ENCODE results near the gene CEND1.

Gene CEND1

DNA sequence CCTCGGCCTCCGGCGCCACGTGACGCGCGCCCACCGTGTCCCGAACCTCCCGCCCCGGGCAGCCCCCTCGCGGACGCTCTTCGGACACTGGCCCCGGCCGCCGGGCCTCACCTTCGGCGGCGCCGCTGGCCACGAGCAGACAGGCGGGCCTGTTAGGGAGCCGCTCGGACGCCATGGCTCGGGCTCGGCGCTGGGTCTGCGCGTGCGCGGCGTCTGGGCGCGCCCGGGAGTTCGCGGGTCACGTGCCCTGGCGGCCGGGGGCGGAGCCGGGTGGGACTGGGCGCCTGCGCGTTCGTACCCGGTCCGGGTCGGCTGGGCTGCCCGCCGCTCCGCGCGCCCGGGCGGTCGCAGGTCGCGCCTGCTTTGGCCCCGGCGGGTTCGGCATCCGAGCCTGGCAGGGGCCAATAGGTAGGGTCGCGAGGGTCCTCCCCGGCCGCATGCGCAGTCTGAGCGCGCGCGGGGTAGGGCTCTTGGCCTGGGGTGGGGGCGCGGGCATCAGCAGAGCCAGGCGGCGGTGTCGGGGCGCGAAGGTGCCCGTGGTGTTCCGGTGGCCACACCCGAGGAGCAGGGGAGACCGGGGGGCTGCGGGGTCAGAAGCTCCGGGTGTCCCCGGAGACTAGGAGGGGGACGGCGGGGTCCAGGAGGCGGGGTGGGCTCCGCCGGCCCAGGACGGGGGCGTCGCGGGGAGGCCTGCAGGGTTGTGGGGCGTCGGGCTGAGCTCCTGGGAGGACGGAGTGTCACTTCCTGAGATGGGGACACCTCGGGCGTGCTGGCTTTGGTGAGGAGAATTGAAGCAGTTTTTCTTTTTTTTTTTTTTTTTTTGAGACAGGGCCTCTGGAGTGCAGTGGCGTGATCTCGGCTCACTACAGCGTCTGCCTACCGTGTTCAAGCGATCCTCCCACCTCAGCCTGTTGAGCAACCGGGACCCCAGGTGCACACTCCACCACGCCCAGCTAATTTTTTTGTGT lies 12.3 kb downstream of the CEND1 start, which contains the start of gene GATD1:
TSS of gene GATD1 (minus strand) at position 200 of the 968 bp plus-strand sequence. CDS start at position 175, 25 bp downstream.
- DNase-seq = peak; percentile 97

DNA sequence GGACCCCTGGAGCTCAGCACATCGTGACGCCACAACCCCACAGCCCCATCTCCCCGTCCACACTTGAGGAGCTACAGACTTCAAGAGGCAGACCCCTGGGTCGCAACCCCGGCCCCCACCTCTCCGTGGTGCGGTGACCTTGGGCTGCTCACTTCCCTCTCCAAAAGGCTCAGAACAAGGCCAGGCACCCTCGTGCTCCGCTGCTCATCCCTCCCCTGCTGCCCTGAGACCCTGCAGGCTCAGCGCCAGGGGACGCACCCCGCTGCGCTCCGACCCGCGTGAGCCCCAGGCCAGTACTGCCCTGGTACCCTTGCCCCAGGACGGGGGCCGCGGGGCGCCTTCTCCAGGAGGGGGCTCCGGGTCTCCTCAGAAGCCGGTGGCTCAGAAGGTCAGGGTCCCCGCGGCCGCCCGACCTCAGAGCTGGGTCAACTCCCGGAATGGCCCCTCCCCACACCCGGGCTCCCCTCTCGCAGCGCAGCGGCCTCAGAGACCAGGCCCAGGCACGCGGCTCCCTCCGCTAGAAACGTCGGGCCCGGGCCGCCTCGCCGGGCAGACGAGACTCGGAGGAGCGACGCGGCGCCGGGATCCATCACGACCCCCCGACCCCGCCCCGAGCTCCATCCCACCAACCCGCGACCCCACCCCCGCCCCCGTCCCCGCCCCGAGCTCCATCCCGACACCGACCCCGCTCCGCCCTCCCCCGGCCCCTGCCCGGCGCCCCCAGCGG lies 13.2 kb downstream of the CEND1 start:
- DNase-seq = peak; percentile 71

DNA sequence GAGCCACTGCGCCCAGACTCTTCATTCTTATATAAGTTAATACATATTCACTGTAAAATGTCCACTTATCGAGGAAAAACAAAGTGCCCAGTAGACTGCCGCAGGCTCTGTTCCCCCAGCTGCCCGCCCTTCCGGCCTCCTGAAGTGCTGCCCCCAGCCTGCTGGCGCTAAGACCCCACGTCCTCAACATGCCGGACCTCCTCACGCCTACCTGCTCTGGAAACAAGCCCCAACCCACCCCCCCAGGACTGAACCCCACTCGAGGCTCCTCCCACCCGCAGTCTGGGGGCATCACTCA lies 13.7 kb downstream of the CEND1 start:
- no peak for DNase-seq

DNA sequence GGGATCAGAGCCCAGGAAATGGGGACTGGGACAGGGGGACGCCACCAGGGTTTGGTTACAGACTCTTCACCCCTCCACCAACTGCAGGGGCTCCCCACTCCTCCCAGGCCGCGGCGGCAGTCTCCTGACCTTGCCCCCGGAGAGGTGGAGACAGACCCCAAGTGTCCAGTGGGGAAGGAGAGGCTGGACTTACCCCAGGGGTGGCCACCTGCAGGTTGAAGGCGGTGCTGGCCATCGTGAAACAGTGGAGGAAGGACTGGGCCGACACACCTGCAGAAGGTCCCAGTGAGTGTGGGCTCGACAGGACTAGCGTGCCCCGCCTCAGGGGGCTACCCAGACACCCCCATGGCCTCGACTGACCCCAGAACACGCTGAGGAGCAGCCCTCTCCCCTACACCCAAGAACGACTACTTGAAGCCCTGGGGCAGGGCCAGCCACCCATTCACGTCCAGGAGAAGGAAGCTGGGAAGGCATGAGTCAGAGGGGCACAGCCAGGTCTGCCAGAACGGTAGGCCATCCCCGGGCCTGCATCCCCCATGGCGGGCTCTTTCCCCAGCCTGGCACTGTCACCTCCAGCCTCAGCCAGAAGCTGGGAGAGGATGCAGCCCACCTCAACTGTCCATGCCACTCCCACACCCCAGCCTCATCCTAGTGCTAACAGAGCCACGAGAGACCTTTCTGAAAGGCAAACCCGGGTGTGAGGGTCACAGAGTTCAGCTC lies 14.9 kb downstream of the CEND1 start:
- no peak for DNase-seq

DNA sequence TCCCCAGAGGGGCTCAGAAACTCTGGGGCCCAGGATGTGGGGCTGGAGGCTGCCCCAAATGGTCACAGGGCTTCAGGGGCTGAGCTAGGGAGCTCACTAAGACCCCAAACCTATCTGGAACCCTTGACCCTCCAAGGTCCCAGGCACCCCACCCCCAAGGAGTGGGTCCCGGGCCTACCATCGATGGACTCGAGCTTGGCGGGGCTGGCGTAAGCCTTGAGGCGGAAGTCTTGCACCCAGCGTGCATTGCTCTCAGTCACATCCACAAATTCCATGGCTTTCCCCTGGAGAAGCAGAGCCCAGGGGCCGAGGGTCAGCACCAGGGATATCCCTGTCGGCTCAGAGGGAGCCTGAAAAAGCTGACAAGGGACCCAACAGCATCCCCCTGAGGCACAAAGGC lies 16.1 kb downstream of the CEND1 start:
- DNase-seq = no peak

DNA sequence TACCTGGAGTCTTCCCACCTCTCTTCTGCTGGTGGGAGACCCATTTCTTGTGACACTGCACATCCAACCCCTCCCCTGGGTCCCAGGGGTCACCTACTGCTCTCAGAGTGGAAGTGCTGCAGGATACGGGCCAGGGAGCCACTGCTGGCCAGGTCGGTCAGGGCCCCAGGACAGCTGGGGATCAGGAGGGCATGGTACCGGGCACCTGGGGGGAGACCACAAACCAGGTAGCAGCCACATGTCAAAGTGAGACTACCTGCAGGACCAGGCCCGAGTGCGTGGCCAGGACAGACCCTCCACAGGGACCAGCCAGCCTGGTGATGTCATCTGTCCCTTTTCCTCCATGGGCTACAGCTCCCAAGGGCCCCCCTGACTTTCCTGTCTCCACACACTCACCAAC lies 16.5 kb downstream of the CEND1 start:
- DNase-seq = no peak

DNA sequence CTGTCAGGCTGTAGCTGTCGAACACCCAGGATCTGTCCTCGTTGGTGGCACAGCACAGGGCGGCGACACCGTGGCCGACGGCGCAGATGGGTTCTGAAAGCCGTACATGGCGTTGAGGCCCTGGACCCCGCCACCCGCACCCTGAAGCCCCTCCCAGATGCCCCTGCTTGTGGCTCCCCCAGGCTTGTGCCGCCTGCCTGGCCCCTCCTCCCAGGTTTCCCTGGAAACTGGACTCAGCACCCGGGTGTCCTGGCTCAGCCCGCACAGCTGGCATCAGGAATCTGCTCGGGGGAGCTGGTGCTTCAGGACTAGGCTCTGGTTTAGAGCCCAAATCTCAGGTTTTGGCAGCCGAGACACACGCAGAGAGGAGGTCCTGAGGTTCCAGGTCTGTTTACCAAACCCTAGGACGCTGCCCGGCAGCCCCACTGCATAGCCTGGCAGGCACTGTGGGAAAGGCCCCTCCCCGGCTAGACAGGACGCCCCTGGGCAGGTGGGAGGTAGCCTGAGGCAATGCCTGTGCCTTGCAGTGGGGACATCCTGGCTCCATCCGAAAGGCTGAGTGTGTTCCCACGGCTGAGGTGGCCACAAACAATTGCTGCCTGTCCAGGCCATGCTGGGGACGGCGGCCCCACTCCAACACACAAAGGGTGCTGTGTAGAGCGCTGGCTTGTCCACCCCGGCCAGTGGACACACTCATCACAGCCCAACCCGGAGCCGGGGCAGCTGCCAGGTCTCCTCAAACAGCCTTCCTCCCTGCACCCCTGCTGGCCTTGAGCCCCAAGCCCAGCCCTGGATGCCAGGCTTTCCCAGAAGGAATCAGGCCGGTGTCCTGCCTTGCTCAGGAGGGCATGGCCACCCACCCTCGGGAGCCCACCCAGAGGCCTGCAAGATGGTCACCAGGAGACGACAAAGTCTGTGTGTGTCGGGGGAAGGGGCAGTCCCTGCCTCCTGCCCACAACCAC lies 17.2 kb downstream of the CEND1 start:
- DNase-seq = no peak

DNA sequence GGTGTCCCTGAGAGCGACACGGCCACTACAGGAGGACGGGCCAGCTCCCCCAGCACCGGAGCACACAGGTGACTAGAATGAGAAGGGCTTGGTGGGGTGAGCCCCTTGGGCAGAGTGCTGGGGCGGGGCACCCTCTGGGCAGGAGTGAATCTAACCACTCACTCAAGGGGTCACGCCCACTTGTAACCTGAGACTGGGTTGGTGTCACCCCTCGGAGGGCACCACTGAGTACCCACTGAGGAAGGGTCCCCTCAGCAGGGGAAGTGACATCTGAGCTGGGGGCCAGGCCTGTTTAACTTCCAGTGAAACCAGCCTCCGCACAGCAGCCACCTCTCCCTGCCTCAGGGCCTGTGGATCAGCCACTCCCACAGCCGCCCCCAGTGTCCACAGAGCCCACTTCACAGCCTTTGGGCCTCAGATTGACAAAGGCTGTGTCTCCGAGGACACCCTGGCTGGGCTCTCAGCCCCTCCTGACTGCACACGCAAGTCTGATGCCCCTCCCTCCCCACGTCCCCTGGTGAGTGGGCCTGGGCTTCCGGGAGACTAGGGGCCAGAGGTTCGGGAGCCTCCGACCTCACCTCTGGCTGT lies 18.2 kb downstream of the CEND1 start:
- no peak for DNase-seq

DNA sequence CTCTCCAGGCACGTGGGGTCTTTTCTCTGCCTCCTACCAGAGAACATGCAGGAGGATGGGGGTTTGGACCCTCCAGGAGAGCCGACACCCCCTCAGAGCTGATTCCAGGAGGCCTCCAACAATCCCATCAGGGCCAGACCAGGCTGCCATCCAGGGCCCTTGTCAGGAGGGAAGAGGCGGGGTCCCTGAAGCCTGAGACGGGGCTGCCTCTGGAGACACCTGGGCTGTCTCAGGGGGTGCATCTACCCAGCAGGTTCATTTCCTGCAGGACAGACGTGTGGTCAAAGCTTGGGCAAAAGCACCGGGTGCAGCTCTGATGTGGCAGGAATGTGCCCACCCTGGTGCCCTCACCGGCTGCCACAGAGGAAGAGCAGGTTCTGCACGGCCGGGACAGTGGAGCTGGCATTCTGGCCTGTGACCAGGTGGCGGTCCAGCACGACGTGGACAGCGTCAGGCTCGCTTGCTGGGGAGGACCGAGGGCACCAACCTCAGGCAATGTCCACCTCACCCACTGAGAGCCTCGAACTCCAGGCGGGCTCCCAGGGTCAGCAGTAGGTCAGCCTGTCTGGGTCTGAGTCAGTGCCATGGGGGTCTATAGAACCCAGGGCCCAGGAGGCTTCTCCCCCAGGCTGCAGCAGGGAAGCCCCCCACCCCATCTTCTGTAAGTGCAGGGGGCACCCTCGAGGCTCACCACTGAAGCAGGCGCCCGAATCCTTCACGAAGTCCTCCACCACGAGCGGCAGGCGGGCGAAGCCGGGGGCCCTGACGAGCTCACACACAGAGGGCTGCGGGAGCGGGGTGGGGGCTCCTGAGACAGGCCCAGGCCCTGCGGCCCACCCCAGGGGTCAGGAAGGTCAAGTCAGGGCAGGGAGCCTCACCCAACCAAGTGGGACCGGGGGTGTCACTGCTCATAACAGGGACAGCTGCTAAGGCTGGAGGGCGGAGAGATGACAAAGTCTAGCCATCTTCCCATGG lies 19.0 kb downstream of the CEND1 start:
- DNase-seq = no peak

DNA sequence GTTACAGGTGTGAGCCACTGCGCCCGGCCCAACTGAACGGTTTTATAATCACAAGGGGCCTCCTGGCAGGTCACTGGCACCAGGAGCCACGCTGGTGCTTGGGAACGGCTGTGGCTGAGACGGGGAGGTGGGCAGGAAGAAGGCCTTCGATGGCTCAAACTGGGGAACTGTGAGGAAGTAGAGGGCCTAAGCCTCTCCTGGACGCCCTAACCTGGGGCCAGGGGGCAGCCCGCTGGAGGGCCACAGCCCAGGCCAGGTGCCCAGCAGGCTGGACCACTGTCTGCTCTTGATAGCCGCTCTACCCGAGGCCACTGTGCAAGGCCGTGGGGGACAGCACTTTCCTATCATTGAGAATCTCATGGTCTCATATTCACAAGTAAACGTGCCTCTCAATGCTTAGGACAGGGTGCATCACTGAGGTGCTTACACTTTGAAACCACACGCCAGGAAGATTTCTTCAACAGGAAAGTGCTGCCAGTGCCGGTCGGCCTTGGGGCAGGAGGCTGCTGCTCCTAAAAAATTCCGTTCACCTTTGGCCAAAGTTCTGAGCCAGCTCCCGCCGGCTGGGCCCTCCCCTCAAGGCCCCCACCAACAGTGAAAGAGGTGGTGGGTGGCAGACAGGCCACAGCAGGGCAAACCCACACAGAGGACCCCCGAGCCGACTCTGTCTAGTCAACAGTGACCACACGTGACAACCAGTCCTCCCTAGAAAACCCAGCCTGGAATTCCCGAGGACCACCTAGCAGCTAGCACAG lies 19.8 kb downstream of the CEND1 start:
- no peak for DNase-seq

DNA sequence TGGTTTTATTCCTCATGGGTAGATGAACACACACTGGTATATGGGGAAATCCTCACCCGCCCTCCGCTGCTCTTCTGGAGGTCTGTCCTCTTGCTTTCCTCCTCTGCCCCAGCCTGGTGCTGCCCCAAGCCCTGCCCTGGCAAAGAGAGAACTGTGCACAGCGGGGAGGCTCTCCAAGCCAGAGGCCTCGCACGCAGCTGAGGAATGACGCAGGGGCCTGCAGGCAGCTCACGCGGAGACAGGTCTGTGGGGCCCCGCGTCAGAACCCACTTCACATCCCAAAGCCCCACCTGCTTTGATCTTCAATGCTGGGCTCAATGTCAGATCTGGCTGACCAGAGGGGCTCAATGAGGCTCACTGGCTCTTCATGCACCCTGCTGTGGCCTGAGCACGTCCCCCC lies 22.7 kb downstream of the CEND1 start:
- no peak for DNase-seq

DNA sequence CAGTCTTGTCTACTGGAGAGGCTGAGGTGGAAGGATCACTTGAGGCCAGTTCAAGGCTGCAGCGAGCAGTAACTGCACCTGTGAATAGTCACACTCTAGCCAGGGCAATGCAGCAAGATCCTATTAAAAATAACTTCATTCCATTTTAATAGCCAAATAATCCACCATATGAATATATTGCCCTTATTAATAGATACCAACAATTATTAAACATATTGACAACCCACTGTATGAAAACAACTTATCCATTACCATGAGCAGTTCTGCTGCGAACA lies 23.0 kb downstream of the CEND1 start:
- no peak for DNase-seq

DNA sequence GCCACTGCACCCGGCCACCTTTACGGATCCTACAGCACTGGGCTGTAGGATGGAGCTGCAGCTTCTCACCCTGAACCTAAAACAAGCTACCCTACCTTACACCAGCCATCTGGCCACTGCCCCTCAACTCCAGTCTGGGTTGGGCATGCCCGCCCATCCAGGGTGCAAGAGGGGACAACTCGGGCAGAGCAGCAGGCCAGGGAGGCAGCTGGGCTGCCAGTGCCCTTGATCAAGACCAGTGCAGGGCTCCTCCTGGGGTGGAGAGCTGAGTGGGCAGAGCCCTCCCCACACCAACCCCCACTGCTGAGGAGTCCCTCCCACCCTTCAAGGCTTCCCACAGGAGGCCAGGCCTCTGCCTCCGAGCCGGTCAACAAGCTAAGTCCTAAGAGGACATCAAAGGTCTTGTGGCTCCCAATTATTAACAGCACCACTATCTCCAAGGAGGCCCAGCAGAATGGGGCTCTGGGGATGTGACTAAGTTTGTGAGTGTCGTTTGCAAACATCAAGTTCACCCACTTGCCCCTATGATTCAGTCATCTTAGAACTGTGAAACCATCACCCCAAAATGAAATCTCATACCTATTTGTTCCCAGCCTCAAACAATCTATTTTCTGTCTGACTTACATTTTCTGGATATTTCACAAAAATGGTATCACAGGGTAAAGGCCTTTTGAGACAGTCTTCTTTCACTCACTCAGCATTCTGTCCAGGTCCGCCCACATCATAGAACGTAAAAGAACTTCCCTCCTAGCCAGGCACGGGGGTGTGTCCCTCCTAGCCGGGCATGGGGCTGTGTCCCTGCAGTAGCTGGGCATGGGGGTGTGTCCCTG lies 23.6 kb downstream of the CEND1 start:
- DNase-seq = no peak

DNA sequence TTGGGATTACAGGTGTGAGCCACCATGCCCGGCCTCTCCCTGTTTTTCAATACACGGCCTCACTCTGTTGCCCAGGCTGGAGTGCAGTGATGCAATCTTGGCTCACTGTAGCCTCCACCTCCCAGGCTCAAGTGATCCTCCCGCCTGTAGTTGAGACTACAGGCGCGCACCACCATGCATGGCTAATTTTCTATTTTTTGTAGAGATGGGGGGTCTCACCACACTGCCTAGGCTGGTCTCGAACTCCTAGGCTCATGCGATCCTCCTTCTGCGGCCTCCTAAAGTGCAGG lies 24.1 kb downstream of the CEND1 start:
- no peak for DNase-seq

DNA sequence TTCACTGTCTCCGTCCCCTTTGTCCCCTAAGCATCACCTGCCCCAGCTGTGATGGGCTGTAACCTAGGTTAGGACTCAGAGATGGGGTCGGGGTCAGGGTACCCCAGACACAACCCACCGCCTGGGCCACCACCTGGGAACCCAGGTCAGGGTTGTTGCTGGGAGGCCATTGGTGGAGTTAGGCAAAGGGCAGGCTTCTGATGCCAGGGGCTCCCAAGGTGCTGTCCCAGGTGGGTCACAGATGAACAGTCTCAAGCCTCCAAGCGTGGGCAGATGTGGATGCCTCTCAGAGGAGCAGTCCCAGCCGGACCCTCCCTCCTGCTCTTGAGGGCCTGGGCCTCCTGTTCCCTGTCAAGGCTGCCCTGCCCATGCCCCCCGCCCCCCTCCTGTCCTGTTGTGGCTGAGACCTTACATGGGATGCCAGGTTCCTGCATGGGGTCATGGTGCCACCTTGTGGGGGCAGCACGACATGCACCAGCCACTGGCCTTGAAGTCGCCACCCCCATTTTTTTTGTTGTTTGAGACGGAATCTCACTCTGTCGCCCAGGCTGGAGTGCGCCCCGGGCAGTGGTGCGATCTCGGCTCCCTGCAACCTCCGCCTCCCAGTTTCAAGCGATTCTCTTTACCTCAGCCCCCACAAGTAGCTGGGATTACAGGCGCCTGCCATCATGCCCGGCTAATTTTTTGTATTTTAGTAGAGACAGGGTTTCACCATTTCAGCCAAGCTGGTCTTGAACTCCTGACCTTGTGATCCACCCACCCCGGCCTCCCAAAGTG lies 24.7 kb downstream of the CEND1 start:
- peak; percentile 66 for DNase-seq

DNA sequence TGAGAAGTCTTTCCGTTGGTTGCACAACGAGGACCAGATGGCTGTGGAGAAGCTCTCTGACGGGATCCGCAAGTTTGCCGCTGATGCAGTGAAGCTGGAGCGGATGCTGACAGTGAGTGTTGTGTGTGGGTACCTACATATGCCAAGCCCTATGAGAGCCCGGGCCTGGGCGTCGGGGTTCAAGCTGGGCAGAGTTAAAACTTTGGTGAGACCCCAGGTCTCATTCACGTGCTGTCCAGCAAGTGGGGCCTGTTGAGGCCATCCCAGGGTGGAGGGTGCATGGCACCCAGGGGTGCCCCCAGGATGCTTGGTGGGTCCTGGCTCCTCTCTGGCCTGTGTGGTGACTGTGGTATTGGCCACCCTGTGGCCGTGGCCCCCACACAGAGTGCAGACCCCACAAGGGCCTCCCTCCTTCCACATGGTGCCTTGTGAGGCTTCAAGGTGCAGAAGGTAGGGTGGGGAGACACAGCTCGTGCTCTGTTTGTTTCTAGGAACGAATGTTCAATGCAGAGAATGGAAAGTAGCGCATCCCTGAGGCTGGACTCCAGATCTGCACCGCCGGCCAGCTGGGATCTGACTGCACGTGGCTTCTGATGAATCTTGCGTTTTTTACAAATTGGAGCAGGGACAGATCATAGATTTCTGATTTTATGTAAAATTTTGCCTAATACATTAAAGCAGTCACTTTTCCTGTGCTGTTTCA lies 25.4 kb downstream of the CEND1 start:
- no peak for DNase-seq

DNA sequence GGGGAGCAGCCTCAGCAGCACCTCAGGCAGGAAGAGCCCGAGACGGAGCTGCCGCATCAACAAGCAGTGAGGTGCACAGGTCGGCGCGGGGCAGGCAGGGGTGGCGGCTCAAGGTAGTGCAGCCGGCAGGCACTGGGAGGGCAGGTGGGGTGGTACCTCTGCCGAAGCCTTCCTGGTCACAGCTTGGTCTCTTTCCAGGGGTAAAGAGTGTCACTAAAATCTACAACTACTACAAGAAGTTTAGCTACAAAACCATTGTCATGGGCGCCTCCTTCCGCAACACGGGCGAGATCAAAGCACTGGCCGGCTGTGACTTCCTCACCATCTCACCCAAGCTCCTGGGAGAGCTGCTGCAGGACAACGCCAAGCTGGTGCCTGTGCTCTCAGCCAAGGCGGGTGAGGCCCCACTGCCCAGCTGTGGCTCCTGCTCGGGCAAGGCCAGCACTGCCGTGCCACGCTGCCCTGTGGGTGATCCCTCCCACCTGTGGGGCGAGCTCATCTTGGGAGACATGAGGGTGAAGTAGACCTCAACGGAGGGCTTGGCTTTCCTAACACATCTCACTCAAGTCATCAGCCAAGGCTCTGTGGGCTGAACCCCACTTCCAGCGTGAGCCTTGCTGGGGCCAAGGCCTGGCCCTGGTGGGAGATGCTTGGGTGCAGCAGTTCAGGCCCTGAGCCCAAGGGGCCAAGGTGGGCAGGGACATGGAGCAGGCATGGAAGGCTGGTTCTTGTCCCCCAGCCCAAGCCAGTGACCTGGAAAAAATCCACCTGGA lies 26.2 kb downstream of the CEND1 start:
- DNase-seq = no peak

Measured in eye (tissue), 1 donor.